NCI-H2029 treated with DMSO at 0.1 percent for 48 hours (cell line): ENCODE results near the gene CHD8.
"Not testable (repeated sequence)": the region's sequence is repeated elsewhere in the genome, so short reads cannot be mapped to it uniquely, and the experiment has no call there.

ENCODE experiments used
- DNase-seq: peaks from one replicate; lab custom pipeline; 2025; lab: John Stamatoyannopoulos, UW

CHD8 gene, protein sequence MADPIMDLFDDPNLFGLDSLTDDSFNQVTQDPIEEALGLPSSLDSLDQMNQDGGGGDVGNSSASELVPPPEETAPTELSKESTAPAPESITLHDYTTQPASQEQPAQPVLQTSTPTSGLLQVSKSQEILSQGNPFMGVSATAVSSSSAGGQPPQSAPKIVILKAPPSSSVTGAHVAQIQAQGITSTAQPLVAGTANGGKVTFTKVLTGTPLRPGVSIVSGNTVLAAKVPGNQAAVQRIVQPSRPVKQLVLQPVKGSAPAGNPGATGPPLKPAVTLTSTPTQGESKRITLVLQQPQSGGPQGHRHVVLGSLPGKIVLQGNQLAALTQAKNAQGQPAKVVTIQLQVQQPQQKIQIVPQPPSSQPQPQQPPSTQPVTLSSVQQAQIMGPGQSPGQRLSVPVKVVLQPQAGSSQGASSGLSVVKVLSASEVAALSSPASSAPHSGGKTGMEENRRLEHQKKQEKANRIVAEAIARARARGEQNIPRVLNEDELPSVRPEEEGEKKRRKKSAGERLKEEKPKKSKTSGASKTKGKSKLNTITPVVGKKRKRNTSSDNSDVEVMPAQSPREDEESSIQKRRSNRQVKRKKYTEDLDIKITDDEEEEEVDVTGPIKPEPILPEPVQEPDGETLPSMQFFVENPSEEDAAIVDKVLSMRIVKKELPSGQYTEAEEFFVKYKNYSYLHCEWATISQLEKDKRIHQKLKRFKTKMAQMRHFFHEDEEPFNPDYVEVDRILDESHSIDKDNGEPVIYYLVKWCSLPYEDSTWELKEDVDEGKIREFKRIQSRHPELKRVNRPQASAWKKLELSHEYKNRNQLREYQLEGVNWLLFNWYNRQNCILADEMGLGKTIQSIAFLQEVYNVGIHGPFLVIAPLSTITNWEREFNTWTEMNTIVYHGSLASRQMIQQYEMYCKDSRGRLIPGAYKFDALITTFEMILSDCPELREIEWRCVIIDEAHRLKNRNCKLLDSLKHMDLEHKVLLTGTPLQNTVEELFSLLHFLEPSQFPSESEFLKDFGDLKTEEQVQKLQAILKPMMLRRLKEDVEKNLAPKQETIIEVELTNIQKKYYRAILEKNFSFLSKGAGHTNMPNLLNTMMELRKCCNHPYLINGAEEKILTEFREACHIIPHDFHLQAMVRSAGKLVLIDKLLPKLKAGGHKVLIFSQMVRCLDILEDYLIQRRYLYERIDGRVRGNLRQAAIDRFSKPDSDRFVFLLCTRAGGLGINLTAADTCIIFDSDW (N-terminal part only)

DNA sequence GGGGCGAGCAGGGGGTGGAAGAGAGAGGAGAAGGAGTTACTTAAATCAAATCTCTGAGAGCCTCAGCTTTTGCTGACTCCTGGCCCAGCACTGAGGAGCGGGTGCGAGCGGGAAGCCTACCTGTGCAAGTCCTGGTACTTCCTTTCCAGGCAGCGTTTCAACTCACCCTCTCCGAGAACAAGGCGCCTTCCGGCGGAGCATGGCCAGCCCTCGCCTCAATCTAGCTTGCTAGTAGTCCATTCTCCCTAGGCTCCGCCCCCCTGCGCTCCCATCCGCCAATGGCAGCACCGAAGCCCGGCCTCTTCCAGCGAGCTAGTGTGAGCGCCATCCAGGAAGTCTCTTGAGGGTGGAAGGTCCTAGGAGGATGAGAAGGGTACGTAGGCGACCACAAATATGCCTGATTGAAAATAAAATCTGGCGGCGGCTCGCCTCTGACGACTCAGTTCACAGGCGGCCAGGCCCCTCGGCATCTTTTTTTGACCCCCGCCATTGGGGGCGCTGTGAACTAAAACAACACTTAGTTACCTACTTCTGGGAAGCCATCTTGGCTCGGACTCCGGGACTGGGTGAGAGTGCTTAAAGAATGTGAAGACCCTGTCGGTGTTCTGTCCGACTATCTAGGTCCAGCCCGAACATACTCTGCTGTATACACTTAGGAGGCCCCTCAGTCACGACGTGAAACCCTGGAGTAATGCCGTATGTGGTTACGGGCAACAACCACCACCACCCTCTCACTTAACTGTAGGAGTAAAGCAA lies at the start of gene CHD8:
Gene CHD8, minus strand, starts transcription at position 212 of the 756 bp plus-strand sequence. CDS start 24,480 bp downstream, outside the sequence.
- peak; percentile 93 for DNase-seq

DNA sequence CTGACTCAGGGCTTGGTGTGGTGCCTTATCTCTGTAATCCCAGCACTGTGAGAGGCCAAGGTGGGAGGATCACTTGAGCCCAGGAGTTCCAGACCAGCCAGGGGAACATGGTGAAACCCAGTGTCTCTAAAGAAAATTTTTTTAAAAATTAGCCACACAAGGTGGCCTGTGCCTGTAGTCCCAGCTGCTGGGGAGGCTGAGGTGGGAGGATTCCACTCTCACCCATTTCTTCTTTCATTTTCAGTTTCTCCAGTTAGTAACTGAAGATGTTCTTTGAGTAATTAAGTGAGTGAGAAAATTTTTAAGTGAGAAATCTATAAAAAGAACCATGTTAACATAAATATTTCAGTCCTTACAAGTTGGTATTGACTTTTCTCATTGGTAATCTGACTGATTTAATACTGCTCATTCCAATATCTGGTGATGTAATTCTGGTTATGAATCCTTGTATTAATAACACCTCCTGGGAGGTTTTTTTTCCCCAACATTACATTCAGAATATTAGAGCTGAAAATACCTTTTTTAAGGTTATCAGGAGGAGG lies 49.2 kb upstream of the CHD8 start:
- DNase-seq = no peak

DNA sequence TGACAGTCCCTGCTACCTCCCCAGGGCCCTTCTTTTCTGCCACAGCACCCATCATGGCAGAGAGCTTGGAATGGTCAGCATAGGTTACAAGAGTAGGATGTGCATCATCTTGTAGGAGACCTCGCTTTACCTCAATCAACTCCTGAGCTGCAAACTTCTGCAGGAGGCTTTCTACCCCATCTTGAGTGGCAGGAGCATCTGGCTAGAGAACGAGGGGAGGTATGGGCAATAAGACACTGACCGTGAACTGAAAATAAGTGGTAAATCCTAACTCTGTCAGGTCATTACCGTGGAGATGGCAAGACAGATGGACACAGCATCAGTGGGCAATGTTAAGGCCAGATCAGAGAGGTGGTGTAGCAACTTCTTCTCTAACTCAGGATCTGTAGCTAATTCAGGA lies 47.5 kb upstream of the CHD8 start:
- no peak for DNase-seq

- DNase-seq = no peak
Observed at GRCh38 chr14:21501568-21501967, 45.6 kb upstream of the CHD8 start.

GRCh38 chr14:21498540-21499526 lies 42.9 kb upstream of the CHD8 start:
- peak; percentile 17 for DNase-seq

DNA sequence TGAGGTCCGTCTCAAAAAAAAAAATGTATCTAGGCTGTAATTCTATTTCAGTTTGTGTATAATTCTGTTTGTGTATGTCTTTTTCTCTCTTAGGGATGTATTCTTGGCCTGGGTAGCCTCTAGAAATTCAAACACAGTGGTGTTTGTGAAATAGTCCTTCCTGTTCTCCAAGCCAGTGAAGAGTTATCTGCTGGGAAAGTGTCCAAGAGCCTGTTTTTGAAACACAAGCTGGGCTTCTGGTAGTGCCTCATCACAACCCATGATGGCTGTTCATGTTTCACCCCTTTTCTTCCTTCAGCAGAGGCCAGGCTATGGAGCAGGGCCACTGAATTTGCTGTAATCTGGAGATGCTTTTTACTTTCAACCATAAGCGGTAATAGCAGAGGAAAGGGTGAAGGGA lies 40.5 kb upstream of the CHD8 start:
- no peak for DNase-seq

- no peak for DNase-seq
Observed at GRCh38 chr14:21494902-21495762, 39.2 kb upstream of the CHD8 start.

DNA sequence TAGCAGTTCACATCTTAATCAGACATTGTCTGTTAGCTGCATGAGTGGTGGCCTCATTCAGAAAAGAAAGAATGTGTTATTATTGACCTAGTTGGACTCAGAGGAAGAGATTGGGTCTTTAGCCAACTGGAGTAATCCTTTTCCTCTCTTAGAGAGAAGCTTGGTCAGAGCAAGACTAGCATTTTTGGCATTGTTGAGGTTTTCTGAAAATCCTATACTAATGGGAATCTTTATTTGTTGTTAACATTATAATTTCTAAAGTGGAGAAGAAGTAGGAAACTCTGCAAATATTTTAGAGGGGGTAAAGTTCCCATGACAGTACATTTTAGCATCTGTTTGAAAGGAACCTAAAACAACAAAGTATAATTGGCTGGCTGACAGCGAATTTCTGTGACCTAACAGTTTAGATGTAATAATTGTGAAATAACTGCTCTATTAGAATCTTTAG lies 30.7 kb upstream of the CHD8 start:
- DNase-seq = no peak

DNA sequence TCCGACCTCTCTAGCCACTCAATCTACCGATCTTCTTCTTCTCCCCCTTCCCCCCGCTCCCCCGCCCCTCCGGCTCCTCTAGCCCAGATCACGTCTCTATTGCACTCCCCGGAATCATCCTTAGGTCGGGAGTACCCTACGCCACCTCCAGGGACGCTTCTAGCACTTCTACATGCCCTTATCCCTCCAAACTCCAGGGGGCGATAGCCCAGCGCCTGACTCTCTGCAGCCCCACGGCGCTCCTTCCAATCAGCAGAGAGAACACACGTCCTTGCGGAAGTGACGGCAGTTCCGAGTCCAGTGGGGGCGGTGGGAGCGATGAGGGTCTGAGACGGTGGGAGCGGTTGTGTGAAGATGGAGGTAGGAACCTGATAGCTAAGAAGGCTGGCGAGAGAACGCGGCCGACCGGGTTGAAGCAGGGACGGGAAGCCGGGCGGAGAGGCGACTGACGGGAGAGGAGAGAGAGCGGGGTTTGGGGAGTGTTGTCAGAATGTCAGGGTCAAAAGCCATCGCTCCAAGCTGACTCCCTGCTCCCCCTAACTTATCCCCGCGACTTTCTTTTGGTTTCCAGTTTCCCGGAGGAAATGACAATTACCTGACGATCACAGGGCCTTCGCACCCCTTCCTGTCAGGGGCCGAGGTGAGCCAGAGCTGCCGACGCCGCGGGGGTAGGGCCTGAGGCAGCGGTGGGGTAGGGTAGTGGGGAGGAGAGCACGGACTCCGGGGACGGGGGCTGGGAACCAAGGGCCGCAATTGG lies 21.2 kb upstream of the CHD8 start, which contains the start of the genes RAB2B and TOX4:
Gene RAB2B, minus strand, starts transcription at position 35 of the 757 bp plus-strand sequence. CDS start 87 bp downstream, outside the sequence.
Gene TOX4, plus strand, starts transcription at position 271 of the 757 bp plus-strand sequence. Its CDS starts 84 bp downstream, at position 355.
- DNase-seq = peak; percentile 97

DNA sequence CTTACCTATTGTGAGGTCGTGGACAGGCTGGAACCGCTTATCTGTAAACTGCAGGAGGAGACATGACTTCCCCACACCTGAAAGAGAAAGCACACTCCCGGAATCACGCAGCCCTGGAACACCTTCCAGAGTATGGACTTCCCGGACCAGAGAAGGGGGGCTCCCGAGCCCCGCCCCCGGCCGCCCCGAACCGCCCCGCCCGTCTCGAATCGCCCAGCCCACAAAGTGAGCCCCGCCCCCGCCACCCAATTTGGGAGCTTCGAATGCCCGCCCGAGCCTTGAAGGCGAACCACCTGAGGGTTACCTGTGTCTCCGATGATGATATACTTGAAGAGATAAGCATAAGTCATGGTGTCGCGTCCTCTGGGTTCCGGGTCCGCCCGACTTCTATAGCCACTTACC lies 20.6 kb upstream of the CHD8 start:
- DNase-seq = peak; percentile 67

DNA sequence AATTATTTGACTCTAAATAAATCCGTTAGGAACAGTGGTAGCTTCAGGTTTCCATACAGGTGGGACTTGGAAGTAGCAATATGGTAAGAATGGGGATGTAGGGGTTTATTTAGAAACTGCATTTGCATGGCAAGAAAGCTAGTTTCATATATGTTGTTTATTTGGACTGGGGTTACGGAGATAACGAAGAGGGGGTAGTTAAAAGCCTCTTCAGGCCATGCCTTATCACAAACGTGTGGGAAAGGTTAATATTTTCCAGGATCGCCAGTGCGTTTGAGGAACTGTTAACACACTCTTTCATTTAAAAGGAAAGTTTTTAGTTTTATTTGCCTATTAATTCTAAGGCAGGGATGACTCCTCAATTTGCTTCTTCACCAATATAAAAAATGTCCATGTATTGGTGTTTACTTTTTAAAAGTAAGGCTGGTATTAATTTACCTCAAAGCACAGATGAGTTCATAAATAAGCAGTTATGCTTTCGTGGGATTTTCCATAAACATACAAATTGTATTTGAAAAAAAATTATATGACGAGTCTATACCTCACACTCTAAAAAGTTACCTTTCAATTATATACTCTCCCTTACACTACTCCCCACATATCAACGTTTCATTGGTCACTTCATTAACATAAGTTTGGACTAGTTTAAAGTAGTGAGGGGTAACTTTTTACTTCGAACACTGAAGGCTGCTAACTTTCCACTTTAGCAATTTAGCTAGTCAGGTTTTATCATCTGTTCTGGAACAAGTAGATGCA lies 20.0 kb upstream of the CHD8 start:
- no peak for DNase-seq

GRCh38 chr14:21467616-21468015 lies 11.7 kb upstream of the CHD8 start:
- no peak for DNase-seq

- DNase-seq = no peak
Observed at GRCh38 chr14:21455592-21455911, 371 bp downstream of the CHD8 start.

- no peak for DNase-seq
Observed at GRCh38 chr14:21454843-21455544, 929 bp downstream of the CHD8 start.

DNA sequence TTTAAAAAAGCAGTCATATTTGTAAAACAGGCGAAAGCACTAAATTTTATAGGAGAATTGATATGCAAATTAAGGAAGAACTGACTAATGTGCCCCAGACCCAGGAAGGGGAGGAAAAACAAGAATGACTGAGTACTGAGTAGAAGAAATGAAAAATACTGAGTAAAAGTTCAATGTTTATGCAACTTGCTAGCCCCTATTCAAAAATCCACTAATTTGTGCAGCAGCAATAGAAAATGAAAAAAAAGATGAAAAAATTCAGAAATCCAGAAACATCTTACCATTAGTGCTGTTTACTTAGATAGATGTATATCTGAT lies 6.1 kb downstream of the CHD8 start:
- DNase-seq = no peak

DNA sequence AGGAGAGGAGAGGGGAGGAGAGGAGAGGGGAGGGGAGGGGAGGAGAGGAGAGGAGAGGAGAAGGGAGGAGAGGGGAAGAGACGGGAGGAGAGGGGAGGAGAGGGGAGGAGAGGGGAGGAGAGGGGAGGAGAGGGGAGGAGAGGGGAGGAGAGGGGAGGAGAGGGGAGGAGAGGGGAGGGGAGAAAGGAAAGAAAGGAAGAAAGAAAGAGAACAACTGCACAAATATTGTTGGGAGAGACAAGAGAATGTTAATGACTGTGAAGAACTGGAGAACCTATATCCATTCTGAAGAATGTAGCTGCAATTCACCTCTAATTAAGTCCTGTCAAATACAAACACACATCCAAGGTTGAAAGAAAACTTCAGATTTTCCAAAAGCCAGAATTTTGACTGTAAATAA lies 13.3 kb downstream of the CHD8 start:
- not testable (repeated sequence) for DNase-seq

DNA sequence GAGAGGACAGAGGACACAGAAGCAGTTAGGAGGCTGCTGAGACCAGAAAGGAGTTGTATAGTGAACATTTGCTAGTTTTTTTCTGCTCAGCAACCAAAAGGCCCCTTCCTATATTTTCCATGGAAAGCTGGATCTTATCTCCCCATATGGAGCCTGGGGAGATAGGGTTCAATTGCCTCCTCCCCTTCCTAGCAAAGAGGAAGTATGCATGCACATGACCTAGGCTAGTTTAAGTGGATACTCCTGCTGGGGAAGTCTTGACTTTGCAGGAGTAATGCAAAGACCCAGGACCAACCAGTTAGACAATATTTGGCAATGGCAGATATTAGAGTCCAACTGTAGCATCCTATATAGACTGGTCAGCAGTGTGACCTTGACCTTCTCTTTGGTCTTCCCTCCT lies 15.1 kb downstream of the CHD8 start:
- DNase-seq = no peak
